ENCODE results near the gene AS3MT.

Gene AS3MT

GRCh38 chr10:102855731-102856436 lies 13.4 kb upstream of the AS3MT start (continued):
- TF ChIP-seq ZNF843 (tag by site-specific recombination; IDR thresholded peaks at IDR 0.05) = peak; percentile 66; the same call in 1 of the 2 replicates
- TF ChIP-seq, protein P1, sequence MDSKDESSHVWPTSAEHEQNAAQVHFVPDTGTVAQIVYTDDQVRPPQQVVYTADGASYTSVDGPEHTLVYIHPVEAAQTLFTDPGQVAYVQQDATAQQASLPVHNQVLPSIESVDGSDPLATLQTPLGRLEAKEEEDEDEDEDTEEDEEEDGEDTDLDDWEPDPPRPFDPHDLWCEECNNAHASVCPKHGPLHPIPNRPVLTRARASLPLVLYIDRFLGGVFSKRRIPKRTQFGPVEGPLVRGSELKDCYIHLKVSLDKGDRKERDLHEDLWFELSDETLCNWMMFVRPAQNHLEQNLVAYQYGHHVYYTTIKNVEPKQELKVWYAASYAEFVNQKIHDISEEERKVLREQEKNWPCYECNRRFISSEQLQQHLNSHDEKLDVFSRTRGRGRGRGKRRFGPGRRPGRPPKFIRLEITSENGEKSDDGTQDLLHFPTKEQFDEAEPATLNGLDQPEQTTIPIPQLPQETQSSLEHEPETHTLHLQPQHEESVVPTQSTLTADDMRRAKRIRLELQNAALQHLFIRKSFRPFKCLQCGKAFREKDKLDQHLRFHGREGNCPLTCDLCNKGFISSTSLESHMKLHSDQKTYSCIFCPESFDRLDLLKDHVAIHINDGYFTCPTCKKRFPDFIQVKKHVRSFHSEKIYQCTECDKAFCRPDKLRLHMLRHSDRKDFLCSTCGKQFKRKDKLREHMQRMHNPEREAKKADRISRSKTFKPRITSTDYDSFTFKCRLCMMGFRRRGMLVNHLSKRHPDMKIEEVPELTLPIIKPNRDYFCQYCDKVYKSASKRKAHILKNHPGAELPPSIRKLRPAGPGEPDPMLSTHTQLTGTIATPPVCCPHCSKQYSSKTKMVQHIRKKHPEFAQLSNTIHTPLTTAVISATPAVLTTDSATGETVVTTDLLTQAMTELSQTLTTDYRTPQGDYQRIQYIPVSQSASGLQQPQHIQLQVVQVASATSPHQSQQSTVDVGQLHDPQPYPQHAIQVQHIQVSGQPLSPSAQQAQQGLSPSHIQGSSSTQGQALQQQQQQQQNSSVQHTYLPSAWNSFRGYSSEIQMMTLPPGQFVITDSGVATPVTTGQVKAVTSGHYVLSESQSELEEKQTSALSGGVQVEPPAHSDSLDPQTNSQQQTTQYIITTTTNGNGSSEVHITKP (tag by site-specific recombination; IDR thresholded peaks at IDR 0.05) = peak; percentile 70
- 0 out of 2 replicates have a peak, but pooled peaks have one; percentile 14 for TF ChIP-seq ATF2 (tag by site-specific recombination; IDR thresholded peaks at IDR 0.05; ENCODE audit: low read depth)
- TF ChIP-seq ZNF558 (tag by site-specific recombination; IDR thresholded peaks at IDR 0.05) = peak; percentile 59; the same call in 1 of the 2 replicates
- TF ChIP-seq, protein P2, sequence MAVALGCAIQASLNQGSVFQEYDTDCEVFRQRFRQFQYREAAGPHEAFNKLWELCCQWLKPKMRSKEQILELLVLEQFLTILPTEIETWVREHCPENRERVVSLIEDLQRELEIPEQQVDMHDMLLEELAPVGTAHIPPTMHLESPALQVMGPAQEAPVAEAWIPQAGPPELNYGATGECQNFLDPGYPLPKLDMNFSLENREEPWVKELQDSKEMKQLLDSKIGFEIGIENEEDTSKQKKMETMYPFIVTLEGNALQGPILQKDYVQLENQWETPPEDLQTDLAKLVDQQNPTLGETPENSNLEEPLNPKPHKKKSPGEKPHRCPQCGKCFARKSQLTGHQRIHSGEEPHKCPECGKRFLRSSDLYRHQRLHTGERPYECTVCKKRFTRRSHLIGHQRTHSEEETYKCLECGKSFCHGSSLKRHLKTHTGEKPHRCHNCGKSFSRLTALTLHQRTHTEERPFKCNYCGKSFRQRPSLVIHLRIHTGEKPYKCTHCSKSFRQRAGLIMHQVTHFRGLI (tag by site-specific recombination; IDR thresholded peaks at IDR 0.05) = peak; percentile 35; the same call in 1 of the 2 replicates
- TF ChIP-seq ZNF366 (tag by site-specific recombination; conservative IDR thresholded peaks at IDR 0.05) = peak; percentile 82; the same call in 1 of the 2 replicates
- TF ChIP-seq ZNF362 (tag by site-specific recombination; IDR thresholded peaks at IDR 0.05) = peak; percentile 90

- Histone ChIP-seq H3K27ac (ENCODE audit: extremely low read depth, low read depth, low read length) (no peak overlapping the region), H3K4me1 (ENCODE audit: control insufficient read depth, insufficient read depth, low read length) (peaks cover 6% of the 10 kb centered on the region), H3K4me3 (ENCODE audit: low read depth, low read length) (no peak overlapping the region), H3K36me3 (ENCODE audit: control insufficient read depth in 2 of 2, insufficient read depth in 1 of 2, low read length in 2 of 2) (peaks cover 0 to 7% of the 10 kb centered on the region in 2 experiments), H3K9me3 (ENCODE audit: control insufficient read depth, insufficient read depth, low read depth, low read length) (no peaks in the 10 kb centered on the region)
- TF ChIP-seq ZNF692 (tag by site-specific recombination; IDR thresholded peaks at IDR 0.05) = no peak
- TF ChIP-seq, protein P1 (tag by site-specific recombination; IDR thresholded peaks at IDR 0.05) = peak; percentile 62
- ChIA-PET CTCF (interaction anchor here (0.6 kb wide), 1 partner anchor 129 kb away, joined by 3 read pairs; no protein-coding TSS in a partner anchor), POLR2A (no interaction called here)
Measured at GRCh38 chr10:102856758-102857424, 12.4 kb upstream of the AS3MT start.
